OCI-LY1 (cell line): ENCODE data around the gene PMM1.

Source experiments
- H2AFZ ChIP-seq: fragments of 200-600 bp; sonication (generic), shearing (Covaris generic); 2 replicates; pipeline ENCODE4 v1.6.0; 2014; ENCODE audit warnings: antibody characterized with exemption, mild to moderate bottlenecking, low read length
- H3F3A ChIP-seq: fragments of 200-600 bp; sonication (generic), shearing (Covaris generic); 2 replicates; pipeline ENCODE4 v1.6.0; 2014; ENCODE audit warnings: mild to moderate bottlenecking, antibody characterized with exemption, low read length, moderate library complexity; ENCODE audit not compliant: insufficient read depth
- H3K27ac ChIP-seq: fragments of 200-600 bp; sonication (generic); 2 replicates; pipeline ENCODE4 v1.5.1; 2014; ENCODE audit warnings: low read length, mixed run types, mild to moderate bottlenecking, low read depth; ENCODE audit not compliant: poor library complexity, severe bottlenecking
- H3K27me3 ChIP-seq: fragments of 200-600 bp; sonication (generic); 2 replicates; pipeline ENCODE4 v1.6.0; 2014; ENCODE audit warnings: antibody characterized with exemption, mild to moderate bottlenecking, low read length, moderate library complexity; ENCODE audit not compliant: insufficient read depth
- H3K36me3 ChIP-seq: fragments of 200-600 bp; sonication (generic); 2 replicates; pipeline ENCODE4 v1.6.1; 2014; ENCODE audit warnings: mild to moderate bottlenecking, antibody characterized with exemption, low read length, moderate library complexity, mixed read lengths; ENCODE audit not compliant: insufficient read depth
- H3K4me1 ChIP-seq: fragments of 200-600 bp; sonication (generic); 2 replicates; pipeline ENCODE4 v1.5.1; 2014; ENCODE audit warnings: mild to moderate bottlenecking, low read length, moderate library complexity; ENCODE audit not compliant: insufficient read depth, severe bottlenecking
- H3K4me2 ChIP-seq: fragments of 200-600 bp; sonication (generic), shearing (Covaris generic); 2 replicates; pipeline ENCODE4 v1.6.1; 2014; ENCODE audit warnings: low read length
- H3K4me3 ChIP-seq: fragments of 200-600 bp; sonication (generic); 2 replicates; pipeline ENCODE4 v1.5.1; 2014; ENCODE audit warnings: low read length, low read depth, mild to moderate bottlenecking, mixed read lengths; ENCODE audit not compliant: poor library complexity, severe bottlenecking
- H3K79me2 ChIP-seq: fragments of 200-600 bp; shearing (Covaris generic); 2 replicates; pipeline ENCODE4 v1.6.1; 2016; ENCODE audit warnings: mixed run types, low read length, mixed read lengths; ENCODE audit not compliant: insufficient read depth
- H3K9ac ChIP-seq: fragments of 200-600 bp; sonication (generic), shearing (Covaris generic); 2 replicates; pipeline ENCODE4 v1.6.1; 2014; ENCODE audit warnings: mild to moderate bottlenecking, low read length, mixed read lengths
- H3K9me2 ChIP-seq: fragments of 200-600 bp; sonication (generic), shearing (Covaris generic); 2 replicates; pipeline ENCODE4 v1.6.1; 2014; ENCODE audit warnings: low read depth, mild to moderate bottlenecking, low read length, mixed read lengths
- H3K9me3 ChIP-seq: fragments of 200-600 bp; shearing (Covaris generic); 2 replicates; pipeline ENCODE4 v1.6.1; 2014; ENCODE audit warnings: low read length, mixed read lengths
- H4K20me1 ChIP-seq: fragments of 200-600 bp; sonication (generic), shearing (Covaris generic); 2 replicates; pipeline ENCODE4 v1.6.0; 2016; ENCODE audit warnings: mild to moderate bottlenecking, low read length; ENCODE audit not compliant: insufficient read depth
- EZH2 ChIP-seq: fragments of 200-600 bp; sonication (generic), shearing (Covaris generic); IDR thresholded peaks from 2 replicates; pipeline ENCODE4 v1.8.0; 2017; ENCODE audit warnings: borderline replicate concordance, mixed run types, mild to moderate bottlenecking, antibody characterized with exemption, low read length, moderate library complexity, mixed read lengths
- TF ChIP-seq, protein P1 (sequence below): fragments of 200-600 bp; sonication (generic), shearing (Covaris generic); IDR thresholded peaks from 2 replicates; pipeline ENCODE4 v1.5.1; 2017; ENCODE audit warnings: mild to moderate bottlenecking, antibody characterized with exemption, low read length, moderate library complexity, mixed read lengths

Gene PMM1

DNA sequence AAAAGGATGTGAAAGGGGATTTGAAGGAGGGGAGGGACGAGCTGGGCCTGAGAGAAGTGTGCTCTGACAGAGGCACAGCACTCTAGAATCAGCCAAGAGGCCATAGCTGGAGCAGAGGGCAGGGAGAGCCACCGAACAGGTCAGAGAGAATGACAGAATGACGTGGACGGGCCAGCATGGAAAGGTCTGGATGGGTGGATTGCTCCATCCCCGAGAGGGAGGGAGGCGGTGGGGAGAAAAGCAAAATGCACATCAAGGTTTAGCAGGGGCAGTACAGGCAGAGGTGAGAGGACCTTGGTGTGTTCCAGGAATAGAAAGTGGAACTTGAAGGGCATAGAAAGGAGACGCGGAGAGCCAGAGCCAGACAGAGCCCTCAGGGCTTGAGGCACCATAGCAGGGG, 6.9 kb downstream of the PMM1 start:
- Histone ChIP-seq H3K27ac (no peak overlapping the region), H3K79me2 (no peaks in the 10 kb centered on the region), H3K4me3 (no peak overlapping the region), H2AFZ (no peak overlapping the region), H3K9ac (no peak overlapping the region), H3K4me1 (peaks cover 4% of the 10 kb centered on the region), H3F3A (no peaks in the 10 kb centered on the region), H4K20me1 (no peaks in the 10 kb centered on the region), H3K9me2 (no peaks in the 10 kb centered on the region), H3K9me3 (no peaks in the 10 kb centered on the region), H3K4me2 (no peak overlapping the region), H3K36me3 (peaks cover 21% of the 10 kb centered on the region; the same call in 1 of the 2 replicates), H3K27me3 (no peaks in the 10 kb centered on the region)
- TF ChIP-seq EZH2, result no peak
- TF ChIP-seq, protein P1, sequence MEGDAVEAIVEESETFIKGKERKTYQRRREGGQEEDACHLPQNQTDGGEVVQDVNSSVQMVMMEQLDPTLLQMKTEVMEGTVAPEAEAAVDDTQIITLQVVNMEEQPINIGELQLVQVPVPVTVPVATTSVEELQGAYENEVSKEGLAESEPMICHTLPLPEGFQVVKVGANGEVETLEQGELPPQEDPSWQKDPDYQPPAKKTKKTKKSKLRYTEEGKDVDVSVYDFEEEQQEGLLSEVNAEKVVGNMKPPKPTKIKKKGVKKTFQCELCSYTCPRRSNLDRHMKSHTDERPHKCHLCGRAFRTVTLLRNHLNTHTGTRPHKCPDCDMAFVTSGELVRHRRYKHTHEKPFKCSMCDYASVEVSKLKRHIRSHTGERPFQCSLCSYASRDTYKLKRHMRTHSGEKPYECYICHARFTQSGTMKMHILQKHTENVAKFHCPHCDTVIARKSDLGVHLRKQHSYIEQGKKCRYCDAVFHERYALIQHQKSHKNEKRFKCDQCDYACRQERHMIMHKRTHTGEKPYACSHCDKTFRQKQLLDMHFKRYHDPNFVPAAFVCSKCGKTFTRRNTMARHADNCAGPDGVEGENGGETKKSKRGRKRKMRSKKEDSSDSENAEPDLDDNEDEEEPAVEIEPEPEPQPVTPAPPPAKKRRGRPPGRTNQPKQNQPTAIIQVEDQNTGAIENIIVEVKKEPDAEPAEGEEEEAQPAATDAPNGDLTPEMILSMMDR, result no peak

DNA sequence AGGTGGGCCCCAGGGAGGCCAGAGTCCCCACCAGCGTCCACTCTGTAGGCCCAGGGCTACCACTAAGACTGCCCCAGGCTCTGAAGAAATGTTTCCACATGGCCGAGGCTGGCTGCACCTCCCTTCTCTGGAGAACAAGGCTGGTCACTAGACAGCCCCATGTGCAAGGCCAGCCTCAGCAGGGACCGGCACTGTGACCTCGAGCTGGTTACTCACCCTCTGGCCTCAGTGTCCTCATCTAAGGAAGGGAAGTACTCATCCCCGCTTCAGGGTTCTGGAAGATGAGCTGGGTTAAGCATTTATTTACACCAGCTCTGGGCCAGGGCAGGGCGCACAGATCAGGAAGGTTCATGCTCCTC, 9.7 kb downstream of the PMM1 start:
- Histone ChIP-seq H3K27ac (no peak overlapping the region), H3K9me2 (no peaks in the 10 kb centered on the region), H2AFZ (no peak overlapping the region), H3K9me3 (no peaks in the 10 kb centered on the region), H3K4me2 (no peak overlapping the region), H3K36me3 (peaks cover 29% of the 10 kb centered on the region), H3F3A (no peaks in the 10 kb centered on the region), H3K27me3 (no peaks in the 10 kb centered on the region), H3K9ac (no peak overlapping the region), H3K79me2 (no peaks in the 10 kb centered on the region), H4K20me1 (no peaks in the 10 kb centered on the region), H3K4me3 (no peak overlapping the region), H3K4me1 (no peaks in the 10 kb centered on the region)
- TF ChIP-seq, protein P1, result no peak
- no peak for TF ChIP-seq EZH2

DNA sequence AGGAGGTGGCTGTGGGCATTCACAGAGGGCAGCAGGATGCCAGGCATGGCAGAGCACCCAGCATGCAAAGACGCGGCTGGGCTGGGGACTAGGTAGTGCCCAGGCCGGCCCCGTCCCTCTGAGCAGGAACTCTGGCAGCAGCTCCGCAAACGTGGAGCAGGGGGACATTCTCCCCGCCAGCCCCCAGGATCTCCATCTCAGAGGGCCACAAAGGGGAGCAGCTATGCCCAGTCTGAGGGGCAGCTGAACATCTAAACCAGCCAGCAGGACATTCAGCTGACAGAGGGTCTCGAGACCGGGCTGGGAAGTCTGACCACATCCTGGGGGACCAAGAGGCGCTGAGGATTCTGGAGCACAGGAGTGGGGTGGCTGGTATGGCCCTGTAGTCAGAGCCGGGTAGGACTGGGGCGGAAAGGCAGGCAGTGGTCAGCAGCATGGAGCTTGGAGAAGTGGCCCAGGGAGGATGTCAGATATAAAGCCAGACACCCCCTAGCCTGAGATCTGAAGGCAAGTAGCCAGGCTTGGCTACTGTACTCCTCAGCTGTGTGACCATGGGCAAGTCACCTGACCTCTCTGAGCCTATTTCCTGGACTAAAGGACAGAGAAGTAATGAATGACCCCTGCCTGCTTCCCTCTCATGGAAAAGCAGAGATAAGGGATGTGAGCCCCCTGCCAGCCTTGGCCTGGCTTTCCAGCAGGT, 10.2 kb downstream of the PMM1 start:
- H3K79me2 ChIP-seq, result no peaks in the 10 kb centered on the region
- no peak for TF ChIP-seq EZH2
- TF ChIP-seq, protein P1, result no peak
- H3K4me1 ChIP-seq, result no peaks in the 10 kb centered on the region
- H3K9me3 ChIP-seq, result no peaks in the 10 kb centered on the region
- H3K36me3 ChIP-seq, result peaks cover 25% of the 10 kb centered on the region
- H4K20me1 ChIP-seq, result no peaks in the 10 kb centered on the region
- no peak overlapping the region for H2AFZ ChIP-seq
- no peaks in the 10 kb centered on the region for H3F3A ChIP-seq
- H3K9ac ChIP-seq, result no peak overlapping the region
- H3K27me3 ChIP-seq, result no peaks in the 10 kb centered on the region
- no peak overlapping the region for H3K4me2 ChIP-seq
- no peak overlapping the region for H3K27ac ChIP-seq
- H3K9me2 ChIP-seq, result no peaks in the 10 kb centered on the region
- H3K4me3 ChIP-seq, result no peak overlapping the region
